ENCODE measurements around the gene NLRC5. TPM values are rescaled to one million over a fixed set of nuclear protein-coding genes. Genes with fewer than 3 reads are reported as not detected.

Gene NLRC5
- total and polyA plus RNA-seq, 9 of the 15 experiments (the other 6 are each of a cell fraction or from before 2014, with no cell fraction given): 0.59 to 0.71 TPM; not detected in 7

GRCh38 chr16:56964243-56965148, 24.9 kb upstream of the NLRC5 start (continued):
- TF ChIP-seq JUND (IDR thresholded peaks at IDR 0.05; ENCODE audit: borderline replicate concordance, low read depth, low read length) (peak; percentile 37; the same call in 1 of the 2 replicates), JUND (tag; IDR thresholded peaks at IDR 0.05; ENCODE audit: borderline replicate concordance, low read depth, low read length) (peak; percentile 58; the same call in 1 of the 3 replicates), ZNF589 (CRISPR knock-in tag; IDR thresholded peaks at IDR 0.05; ENCODE audit: low read depth) (no peak), BMI1 (IDR thresholded peaks at IDR 0.05; ENCODE audit: low read length) (no peak), CAMTA2 (CRISPR knock-in tag; conservative IDR thresholded peaks at IDR 0.05) (no peak), KDM2B (CRISPR knock-in tag; IDR thresholded peaks at IDR 0.05) (no peak), CUX1 (CRISPR knock-in tag; IDR thresholded peaks at IDR 0.05) (no peak), SMAD3 (CRISPR knock-in tag; conservative IDR thresholded peaks at IDR 0.05) (no peak), BCOR (IDR thresholded peaks at IDR 0.05) (peak; percentile 51; the same call in 1 of the 2 replicates), SIRT6 (IDR thresholded peaks at IDR 0.05; ENCODE audit: low read depth, low read length) (no peak), SAFB (IDR thresholded peaks at IDR 0.05; ENCODE audit: borderline replicate concordance, low read depth, low read length) (no peak), NFXL1 (CRISPR knock-in tag; IDR thresholded peaks at IDR 0.05) (no peak), PURB (CRISPR knock-in tag; IDR thresholded peaks at IDR 0.05; ENCODE audit: low read depth) (no peak), HEY1 (CRISPR knock-in tag; IDR thresholded peaks at IDR 0.05; ENCODE audit: borderline replicate concordance) (no peak), NFE2L1 (tag; IDR thresholded peaks at IDR 0.05; ENCODE audit: borderline replicate concordance, low read depth) (no peak), ZNF507 (tag; conservative IDR thresholded peaks at IDR 0.05) (no peak), PREB (CRISPR knock-in tag; IDR thresholded peaks at IDR 0.05) (peak; percentile 88; the same call in 1 of the 2 replicates), POLR2AphosphoS5 (IDR thresholded peaks at IDR 0.05; ENCODE audit: control insufficient read depth, insufficient read depth, low read depth, low read length) (no peak), SAFB2 (IDR thresholded peaks at IDR 0.05; ENCODE audit: borderline replicate concordance, low read depth, low read length, severe bottlenecking) (no peak), ZNF41 (CRISPR knock-in tag; conservative IDR thresholded peaks at IDR 0.05) (no peak), FOSL1 (tag; conservative IDR thresholded peaks at IDR 0.05) (peak; percentile 75), SNAPC5 (CRISPR knock-in tag; IDR thresholded peaks at IDR 0.05) (no peak), L3MBTL2 (IDR thresholded peaks at IDR 0.05) (no peak)
